GM23248 (cell line): Measurements from ENCODE around the gene RPL37.

Experiments used
- EZH2 ChIP-seq: fragments of 200-600 bp; sonication (generic); IDR thresholded peaks from 2 replicates; pipeline ENCODE4 v1.6.1; 2018; ENCODE audit warnings: antibody characterized with exemption, mild to moderate bottlenecking; ENCODE audit not compliant: insufficient read depth, poor library complexity, severe bottlenecking
- EZH2phosphoT487 ChIP-seq: fragments of 200-600 bp; sonication (generic); IDR thresholded peaks from 2 replicates; pipeline ENCODE4 v1.6.1; 2018; ENCODE audit warnings: antibody characterized with exemption, moderate library complexity, mild to moderate bottlenecking, low read depth; ENCODE audit not compliant: insufficient read depth

DNA sequence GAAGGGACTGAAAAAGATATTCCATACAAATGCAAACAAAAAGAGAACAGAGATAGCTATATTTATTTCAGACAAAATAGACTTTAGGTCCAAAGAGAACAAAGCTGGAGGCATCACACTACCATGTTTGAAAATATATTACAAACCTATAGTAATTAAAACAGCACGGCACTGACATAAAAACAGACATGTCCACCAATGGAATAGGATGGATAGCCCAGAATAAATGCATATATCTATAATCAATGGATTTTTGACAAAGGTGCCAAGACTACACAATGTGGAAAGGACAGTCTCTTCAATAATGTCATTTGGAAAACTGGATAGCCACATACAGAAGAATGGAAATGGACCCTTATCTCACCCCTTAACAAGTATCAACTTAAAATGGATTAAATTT lies 47.0 kb downstream of the RPL37 start:
- TF ChIP-seq EZH2phosphoT487 (no peak), EZH2 (no peak)
